Natural killer cell (primary cell): ENCODE data around the gene ADAM23. TPM values are rescaled to one million over a fixed set of nuclear protein-coding genes. Genes with fewer than 3 reads are reported as not detected.

Experiments
- ATAC-seq, 3 donors: fragments of 150-1000 bp in 2 of 3; fragments of 200-7000 bp in 1 of 3; cut with Tn5 transposase; 1 replicate in 1 of 3; 2 replicates in 2 of 3; pipeline ENCODE4 v1.10.0; 2021; ENCODE audit warnings: mild to moderate bottlenecking in 2 of 3, moderate library complexity in 2 of 3
- DNase-seq, 2 donors: peaks; one replicate each; pipeline versions ENCODE4 v3.0.0 to v3.0.0-alpha.2; 2013 to 2021; ENCODE audit warnings: mixed read lengths in 1 of 2
- H3K27ac ChIP-seq: one replicate; pipeline ENCODE4 v1.5.1; 2013; ENCODE audit warnings: mild to moderate bottlenecking, low read length
- H3K27me3 ChIP-seq: one replicate; pipeline ENCODE4 v1.6.1; 2013; ENCODE audit warnings: low read length; ENCODE audit not compliant: control insufficient read depth, insufficient read depth
- H3K36me3 ChIP-seq: one replicate; pipeline ENCODE4 v1.6.1; 2013; ENCODE audit warnings: low read length; ENCODE audit not compliant: control insufficient read depth, insufficient read depth
- H3K4me1 ChIP-seq: one replicate; pipeline ENCODE4 v1.6.1; 2013; ENCODE audit warnings: low read length; ENCODE audit not compliant: control insufficient read depth, insufficient read depth
- H3K4me3 ChIP-seq: one replicate; pipeline ENCODE4 v1.5.1; 2013; ENCODE audit warnings: low read length
- H3K9me3 ChIP-seq: one replicate; pipeline ENCODE4 v1.6.1; 2013; ENCODE audit warnings: low read length; ENCODE audit not compliant: control insufficient read depth, insufficient read depth
- H3K27ac Mint-ChIP-seq, 2 donors: one replicate each; pipeline ENCODE4 v1.8.0; 2022; ENCODE audit warnings: mild to moderate bottlenecking in 2 of 2, mixed read lengths in 2 of 2, moderate library complexity in 1 of 2
- H3K27me3 Mint-ChIP-seq, 2 donors: one replicate each; pipeline ENCODE4 v1.8.0; 2022; ENCODE audit warnings: low read depth in 2 of 2, mixed read lengths in 2 of 2
- H3K36me3 Mint-ChIP-seq: one replicate; pipeline ENCODE4 v1.8.0; 2022; ENCODE audit warnings: mixed read lengths
- H3K4me1 Mint-ChIP-seq, 2 donors: one replicate each; pipeline ENCODE4 v1.8.0; 2022; ENCODE audit warnings: mixed read lengths in 2 of 2
- H3K4me3 Mint-ChIP-seq: one replicate; pipeline ENCODE4 v1.8.0; 2022; ENCODE audit warnings: mild to moderate bottlenecking, moderate library complexity, mixed read lengths
- H3K9me3 Mint-ChIP-seq, 2 donors: one replicate each; pipeline ENCODE4 v1.8.0; 2022; ENCODE audit warnings: mixed read lengths in 2 of 2
- WGBS: methylation state at CpG from one replicate; pipeline ENCODE4 v1.1.7; 2013; ENCODE audit warnings: missing lambda C conversion rate; ENCODE audit not compliant: insufficient coverage; 5-methylcytosine and 5-hydroxymethylcytosine counted together
- intact Hi-C: fragments of 100-400 bp; cut with micrococcal nuclease; formaldehyde crosslinking; loops from one replicate; pipeline ENCODE4 v1.14.2; 2022
- total RNA-seq, 4 donors: library from RNA; stranded (reverse); fragments of 120-200 nt in 1 of 4; gene quantifications; one replicate each; pipeline versions ENCODE4 v1.2.3 to v1.2.4, GENCODE V29; 2013 to 2022
- TF ChIP-seq, protein P1 (sequence below): fragments of 200-600 bp; IDR thresholded peaks from one replicate; pipeline ENCODE4 v1.8.0; 2022; ENCODE audit warnings: antibody characterized with exemption

The ADAM23 gene
- total RNA-seq, 3 donors from 2014 or later (not counting 1 experiment from before 2014, with no cell fraction given), result 1.6 TPM; not detected in 2

DNA sequence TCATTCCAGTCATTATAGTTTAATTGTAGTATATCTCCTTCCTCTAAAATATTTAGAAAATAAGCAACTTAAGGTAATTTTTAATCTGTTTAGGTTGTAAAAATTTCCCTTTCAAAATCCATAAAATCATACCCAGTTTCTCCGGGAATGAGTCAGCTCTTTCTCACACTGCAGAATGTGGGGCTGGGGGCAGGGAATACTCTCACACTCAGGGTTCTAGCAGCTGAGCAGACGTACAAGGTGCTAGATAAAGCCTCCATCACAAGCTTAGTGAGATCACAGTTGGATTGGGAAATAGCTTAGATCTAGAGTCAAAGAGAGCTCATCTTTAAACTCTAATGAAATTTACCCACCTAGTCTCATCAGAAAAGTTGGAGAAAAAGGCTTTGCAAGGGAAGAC, 119.0 kb downstream of the ADAM23 start:
- intact Hi-C loops, result no loop called here
- no peak for DNase-seq
- H3K27ac ChIP-seq, result no peak overlapping the region
- no peaks in the 10 kb centered on the region for H3K4me1 ChIP-seq
- ATAC-seq, result no peak
- H3K4me3 ChIP-seq, result no peak overlapping the region
- Mint-ChIP-seq H3K27ac (no peak overlapping the region), H3K4me1 (no peaks in the 10 kb centered on the region), H3K27me3 (peaks cover 0 to under 1% of the 10 kb centered on the region in 2 donors), H3K4me3 (no peak overlapping the region), H3K36me3 (no peaks in the 10 kb centered on the region), H3K9me3 (no peaks in the 10 kb centered on the region)
- 78% methylated on average over 1 of the region's 2 CpGs for WGBS
- TF ChIP-seq, protein P1, sequence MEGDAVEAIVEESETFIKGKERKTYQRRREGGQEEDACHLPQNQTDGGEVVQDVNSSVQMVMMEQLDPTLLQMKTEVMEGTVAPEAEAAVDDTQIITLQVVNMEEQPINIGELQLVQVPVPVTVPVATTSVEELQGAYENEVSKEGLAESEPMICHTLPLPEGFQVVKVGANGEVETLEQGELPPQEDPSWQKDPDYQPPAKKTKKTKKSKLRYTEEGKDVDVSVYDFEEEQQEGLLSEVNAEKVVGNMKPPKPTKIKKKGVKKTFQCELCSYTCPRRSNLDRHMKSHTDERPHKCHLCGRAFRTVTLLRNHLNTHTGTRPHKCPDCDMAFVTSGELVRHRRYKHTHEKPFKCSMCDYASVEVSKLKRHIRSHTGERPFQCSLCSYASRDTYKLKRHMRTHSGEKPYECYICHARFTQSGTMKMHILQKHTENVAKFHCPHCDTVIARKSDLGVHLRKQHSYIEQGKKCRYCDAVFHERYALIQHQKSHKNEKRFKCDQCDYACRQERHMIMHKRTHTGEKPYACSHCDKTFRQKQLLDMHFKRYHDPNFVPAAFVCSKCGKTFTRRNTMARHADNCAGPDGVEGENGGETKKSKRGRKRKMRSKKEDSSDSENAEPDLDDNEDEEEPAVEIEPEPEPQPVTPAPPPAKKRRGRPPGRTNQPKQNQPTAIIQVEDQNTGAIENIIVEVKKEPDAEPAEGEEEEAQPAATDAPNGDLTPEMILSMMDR, result no peak
- no peaks in the 10 kb centered on the region for H3K27me3 ChIP-seq
- no peaks in the 10 kb centered on the region for H3K9me3 ChIP-seq
- H3K36me3 ChIP-seq, result no peaks in the 10 kb centered on the region

DNA sequence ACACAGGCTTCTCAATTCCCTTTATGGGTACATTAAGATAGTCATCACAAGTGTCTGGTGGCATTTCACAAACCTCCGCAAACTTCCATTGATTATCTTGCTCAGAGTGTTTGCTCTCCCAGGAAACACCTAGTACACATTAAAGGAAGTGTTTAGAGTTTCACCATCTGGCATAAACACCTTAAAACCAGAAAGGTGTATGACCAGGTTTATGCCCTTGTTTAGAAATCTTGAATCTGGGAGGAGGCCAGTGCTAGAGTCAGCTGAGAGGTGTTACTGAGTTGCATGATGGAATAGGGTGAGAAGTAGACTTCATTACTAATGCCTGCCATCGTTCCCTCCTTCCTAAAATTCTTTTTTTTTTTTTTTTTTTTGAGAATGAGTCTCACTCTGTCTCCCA, 120.0 kb downstream of the ADAM23 start:
- no peak overlapping the region for H3K27ac ChIP-seq
- Mint-ChIP-seq H3K4me3 (no peak overlapping the region), H3K27me3 (no peaks in the 10 kb centered on the region), H3K9me3 (no peaks in the 10 kb centered on the region), H3K27ac (no peak overlapping the region), H3K36me3 (no peaks in the 10 kb centered on the region), H3K4me1 (no peaks in the 10 kb centered on the region)
- H3K4me3 ChIP-seq, result no peak overlapping the region
- WGBS, result 60% methylated on average over 1 of the region's 2 CpGs
- intact Hi-C loops, result no loop called here
- H3K27me3 ChIP-seq, result no peaks in the 10 kb centered on the region
- no peaks in the 10 kb centered on the region for H3K4me1 ChIP-seq
- DNase-seq (no peak), ATAC-seq (no peak)
- H3K36me3 ChIP-seq, result no peaks in the 10 kb centered on the region
- H3K9me3 ChIP-seq, result no peaks in the 10 kb centered on the region
- TF ChIP-seq, protein P1, result no peak

DNA sequence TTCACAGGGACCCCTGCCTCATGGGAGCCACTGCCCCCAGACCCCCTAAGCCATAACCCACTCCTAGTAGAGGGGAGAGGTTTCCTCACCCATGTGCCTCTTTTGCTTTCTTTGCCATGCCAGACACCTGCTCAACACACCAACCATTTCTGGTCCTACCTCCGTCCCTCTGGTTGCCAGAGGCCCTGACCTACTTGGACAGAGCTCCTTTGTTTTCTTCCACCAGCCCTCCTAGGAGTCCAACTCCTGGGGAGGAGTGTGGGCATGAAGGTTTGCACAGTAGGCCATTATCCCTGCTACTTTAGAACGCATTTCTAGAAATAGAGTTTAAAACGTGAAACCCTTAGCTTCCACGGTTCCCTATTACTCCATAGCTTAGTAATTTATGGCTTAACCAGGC, 122.3 kb downstream of the ADAM23 start:
- Histone ChIP-seq H3K27ac (no peak overlapping the region), H3K4me3 (no peak overlapping the region), H3K27me3 (no peaks in the 10 kb centered on the region), H3K4me1 (no peaks in the 10 kb centered on the region), H3K9me3 (no peaks in the 10 kb centered on the region), H3K36me3 (no peaks in the 10 kb centered on the region)
- no peaks in the 10 kb centered on the region for H3K4me1 Mint-ChIP-seq
- H3K36me3 Mint-ChIP-seq, result no peaks in the 10 kb centered on the region
- intact Hi-C loops, result no loop called here
- no peaks in the 10 kb centered on the region for H3K27me3 Mint-ChIP-seq
- H3K27ac Mint-ChIP-seq, result no peak overlapping the region
- ATAC-seq (no peak), DNase-seq (no peak)
- no peak overlapping the region for H3K4me3 Mint-ChIP-seq
- H3K9me3 Mint-ChIP-seq, result no peaks in the 10 kb centered on the region
- TF ChIP-seq, protein P1, result no peak
- 71% methylated on average over 3 of the region's 4 CpGs for WGBS

DNA sequence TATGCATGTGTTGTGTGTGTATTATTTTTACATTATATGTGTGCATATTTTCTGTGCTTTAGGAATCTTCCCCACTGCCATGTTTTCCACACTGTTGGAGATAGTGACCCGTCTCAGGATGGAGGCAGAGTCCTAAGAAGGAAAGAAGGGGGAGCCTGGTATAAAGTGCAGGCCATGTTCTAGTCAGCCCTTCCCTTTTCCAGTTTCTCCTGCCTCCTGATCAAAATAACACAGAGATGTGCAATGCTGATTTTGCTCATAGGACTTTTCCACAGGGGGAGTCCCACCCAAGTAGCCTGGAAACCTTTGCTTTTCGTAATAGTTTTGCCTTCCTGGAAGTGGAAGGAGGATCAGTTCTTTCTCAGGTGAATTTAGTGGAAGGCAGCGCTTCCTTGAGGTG, 126.1 kb downstream of the ADAM23 start:
- H3K4me1 Mint-ChIP-seq, result no peaks in the 10 kb centered on the region
- intact Hi-C loops, result no loop called here
- WGBS, result 97% methylated on average over 3 of the region's 3 CpGs

More for the DNA sequence above, 126.1 kb downstream of the ADAM23 start:
- Histone ChIP-seq H3K9me3 (no peaks in the 10 kb centered on the region), H3K4me1 (no peaks in the 10 kb centered on the region), H3K36me3 (no peaks in the 10 kb centered on the region), H3K4me3 (no peak overlapping the region), H3K27ac (no peak overlapping the region), H3K27me3 (no peaks in the 10 kb centered on the region)
- no peaks in the 10 kb centered on the region for H3K9me3 Mint-ChIP-seq
- TF ChIP-seq, protein P1, result no peak
- no peak overlapping the region for H3K27ac Mint-ChIP-seq
- H3K27me3 Mint-ChIP-seq, result no peaks in the 10 kb centered on the region
- ATAC-seq (no peak), DNase-seq (no peak)
- no peaks in the 10 kb centered on the region for H3K36me3 Mint-ChIP-seq
- no peak overlapping the region for H3K4me3 Mint-ChIP-seq
